H9 (cell line): ENCODE measurements around the gene GALNT10. TPM values are rescaled to one million over a fixed set of nuclear protein-coding genes. Genes with fewer than 3 reads are reported as not detected.
A peak's percentile ranks its signal among the peaks of the same experiment; 100 is the strongest.

Source experiments
- DNase-seq: peaks from one replicate; pipeline ENCODE4 v3.0.0-alpha.2; 2017
- H2AFZ ChIP-seq: one replicate; pipeline ENCODE4 v1.6.1; 2013; ENCODE audit warnings: mild to moderate bottlenecking, low read length, control low read depth, moderate library complexity
- H2AK5ac ChIP-seq: 2 replicates; pipeline ENCODE4 v1.6.1; 2013; ENCODE audit warnings: low read length, control low read depth, mixed read lengths; ENCODE audit not compliant: insufficient read length
- H2BK120ac ChIP-seq: one replicate; pipeline ENCODE4 v1.6.1; 2013; ENCODE audit warnings: low read depth, mild to moderate bottlenecking, low read length, control low read depth, inconsistent platforms; ENCODE audit not compliant: poor library complexity, severe bottlenecking
- H2BK12ac ChIP-seq: 2 replicates; pipeline ENCODE4 v1.6.1; 2013; ENCODE audit warnings: low read length, control low read depth, mixed read lengths, low read depth; ENCODE audit not compliant: insufficient read length
- H2BK15ac ChIP-seq: 2 replicates; pipeline ENCODE4 v1.6.1; 2013; ENCODE audit warnings: low read depth, low read length, control low read depth
- H2BK20ac ChIP-seq: one replicate; pipeline ENCODE4 v1.6.1; 2013; ENCODE audit warnings: low read depth, mild to moderate bottlenecking, low read length, control low read depth, inconsistent platforms; ENCODE audit not compliant: poor library complexity, severe bottlenecking
- H2BK5ac ChIP-seq: 2 replicates; pipeline ENCODE4 v1.6.1; 2013; ENCODE audit warnings: low read length, control low read depth, mixed read lengths; ENCODE audit not compliant: insufficient read length
- H3K14ac ChIP-seq: 2 replicates; pipeline ENCODE4 v1.6.1; 2013; ENCODE audit warnings: low read length, control low read depth; ENCODE audit not compliant: insufficient read depth
- H3K18ac ChIP-seq: 2 replicates; pipeline ENCODE4 v1.6.1; 2013; ENCODE audit warnings: low read depth, mild to moderate bottlenecking, mixed read lengths, low read length, control low read depth; ENCODE audit not compliant: insufficient read length
- H3K23ac ChIP-seq: 2 replicates; pipeline ENCODE4 v1.6.1; 2013; ENCODE audit warnings: low read length, control low read depth, mixed read lengths, low read depth; ENCODE audit not compliant: insufficient read length
- H3K23me2 ChIP-seq: 2 replicates; pipeline ENCODE4 v1.6.1; 2013; ENCODE audit warnings: low read depth, mild to moderate bottlenecking, mixed read lengths, low read length, control low read depth; ENCODE audit not compliant: insufficient read length, poor library complexity, severe bottlenecking
- H3K27ac ChIP-seq: 2 replicates; pipeline ENCODE4 v1.5.1; 2013; ENCODE audit warnings: low read length, control low read depth, mixed read lengths, low read depth; ENCODE audit not compliant: insufficient read length
- H3K27me3 ChIP-seq: 2 replicates; pipeline ENCODE4 v1.6.1; 2013; ENCODE audit warnings: low read length, control low read depth, inconsistent platforms; ENCODE audit not compliant: insufficient read depth
- H3K4ac ChIP-seq: 2 replicates; pipeline ENCODE4 v1.6.1; 2013; ENCODE audit warnings: low read depth, mild to moderate bottlenecking, control low read depth, inconsistent platforms, low read length, moderate library complexity
- H3K4me1 ChIP-seq: 2 replicates; pipeline ENCODE4 v1.6.1; 2013; ENCODE audit warnings: low read length, control low read depth, inconsistent platforms; ENCODE audit not compliant: insufficient read depth
- H3K4me2 ChIP-seq: 2 replicates; pipeline ENCODE4 v1.6.1; 2013; ENCODE audit warnings: low read length, control low read depth, mixed read lengths; ENCODE audit not compliant: insufficient read length, insufficient read depth
- H3K56ac ChIP-seq: 2 replicates; pipeline ENCODE4 v1.6.1; 2013; ENCODE audit warnings: low read depth, mild to moderate bottlenecking, mixed read lengths, low read length, control low read depth; ENCODE audit not compliant: insufficient read length
- H3K79me1 ChIP-seq: 2 replicates; pipeline ENCODE4 v1.6.1; 2013; ENCODE audit warnings: low read depth, mild to moderate bottlenecking, moderate library complexity, low read length, control low read depth, inconsistent platforms; ENCODE audit not compliant: insufficient read depth, poor library complexity, severe bottlenecking
- H3K79me2 ChIP-seq: 2 replicates; pipeline ENCODE4 v1.6.1; 2013; ENCODE audit warnings: low read length, control low read depth, inconsistent platforms; ENCODE audit not compliant: insufficient read depth
- H3K9ac ChIP-seq: 2 replicates; pipeline ENCODE4 v1.6.1; 2013; ENCODE audit warnings: low read length, control low read depth, mixed read lengths; ENCODE audit not compliant: insufficient read length; ENCODE audit errors: extremely low read depth
- H3K9me3 ChIP-seq: one replicate; pipeline ENCODE4 v1.6.1; 2013; ENCODE audit warnings: low read depth, low read length, inconsistent platforms; ENCODE audit not compliant: control insufficient read depth
- H3T11ph ChIP-seq: one replicate; pipeline ENCODE4 v1.6.1; 2013; ENCODE audit warnings: mild to moderate bottlenecking, low read length, control low read depth, inconsistent platforms
- H4K20me1 ChIP-seq: one replicate; pipeline ENCODE4 v1.6.1; 2013; ENCODE audit not compliant: control insufficient read depth, insufficient read length, insufficient read depth
- H4K5ac ChIP-seq: 2 replicates; pipeline ENCODE4 v1.6.1; 2013; ENCODE audit warnings: low read depth, mild to moderate bottlenecking, mixed read lengths, low read length, control low read depth; ENCODE audit not compliant: insufficient read length
- H4K8ac ChIP-seq: replicated peaks from 2 replicates; pipeline ENCODE4 v1.6.1; 2013; ENCODE audit warnings: low read length, control low read depth, mixed read lengths, low read depth; ENCODE audit not compliant: insufficient read length
- H4K91ac ChIP-seq: 2 replicates; pipeline ENCODE4 v1.6.1; 2013; ENCODE audit warnings: low read depth, mild to moderate bottlenecking, moderate library complexity, mixed read lengths, low read length, control low read depth; ENCODE audit not compliant: insufficient read length
- H3K27ac Mint-ChIP-seq, 3 experiments: 2 replicates in 2 of 3; 3 replicates in 1 of 3; pipeline ENCODE4 v1.8.0; 2020 to 2021; ENCODE audit warnings: mixed read lengths in 3 of 3, mild to moderate bottlenecking in 1 of 3, moderate library complexity in 1 of 3
- H3K27me3 Mint-ChIP-seq: 2 replicates; pipeline ENCODE4 v1.8.0; 2021; ENCODE audit warnings: low read depth, mild to moderate bottlenecking, moderate library complexity, mixed read lengths
- H3K36me3 Mint-ChIP-seq, 3 experiments: 2 replicates in 2 of 3; 3 replicates in 1 of 3; pipeline ENCODE4 v1.8.0; 2020 to 2021; ENCODE audit warnings: low read depth in 3 of 3, mixed read lengths in 3 of 3; ENCODE audit not compliant: insufficient read depth in 1 of 3
- H3K4me1 Mint-ChIP-seq, 2 experiments: 2 replicates each; pipeline ENCODE4 v1.8.0; 2020; ENCODE audit warnings: mixed read lengths in 2 of 2
- H3K4me3 Mint-ChIP-seq, 2 experiments: 2 replicates in 1 of 2; 3 replicates in 1 of 2; pipeline ENCODE4 v1.8.0; 2020 to 2021; ENCODE audit warnings: mild to moderate bottlenecking in 2 of 2, mixed read lengths in 2 of 2, moderate library complexity in 1 of 2
- H3K9me3 Mint-ChIP-seq, 2 experiments: 2 replicates in 1 of 2; 3 replicates in 1 of 2; pipeline ENCODE4 v1.8.0; 2020; ENCODE audit warnings: mild to moderate bottlenecking in 2 of 2, mixed read lengths in 2 of 2, moderate library complexity in 1 of 2
- CTCF ChIP-seq: fragments of 200-600 bp; sonication (generic); conservative IDR thresholded peaks from 3 replicates; pipeline ENCODE4 v1.8.0; 2021; ENCODE audit warnings: antibody characterized with exemption, mild to moderate bottlenecking
- WGBS: extraction: QIAGEN DNeasy Blood & Tissue Kit; methylation state at CpG from one replicate; pipeline ENCODE4 v1.1.7; 2013; ENCODE audit warnings: missing lambda C conversion rate, low lambda C conversion rate, mixed read lengths; ENCODE audit not compliant: insufficient read length; ENCODE audit errors: extremely low coverage; 5-methylcytosine and 5-hydroxymethylcytosine counted together
- total RNA-seq: library from RNA; stranded (reverse); gene quantifications from 2 replicates; pipeline ENCODE4 v1.2.1, GENCODE V29; 2021

The GALNT10 gene
- total RNA-seq, 1 experiment from 2014 or later = 15.4 TPM

- DNase-seq = no peak
- peaks cover 0 to 3% (median 2%) of the 10 kb centered on the region in 3 experiments; a peak in 4 of 7 replicates for H3K36me3 Mint-ChIP-seq
- peaks cover 65 to 73% of the 10 kb centered on the region in 2 experiments for H3K4me1 Mint-ChIP-seq
- no peak overlapping the region for H2AFZ ChIP-seq
- no peak overlapping the region for H4K91ac ChIP-seq
- peaks cover 3% of the 10 kb centered on the region for H4K20me1 ChIP-seq
- H3K4me3 Mint-ChIP-seq = no peak overlapping the region
- H3K9me3 Mint-ChIP-seq = peaks cover 0 to 2% of the 10 kb centered on the region in 2 experiments; a peak in 1 of 5 replicates
- no peak overlapping the region for H3K18ac ChIP-seq
- H3K4me2 ChIP-seq = no peak overlapping the region
- H3K4me1 ChIP-seq = peaks cover 10% of the 10 kb centered on the region; the same call in 1 of the 2 replicates
- WGBS = no CpG with 5 or more reads among the region's 3 CpGs
- no peaks in the 10 kb centered on the region; the same call in 1 of the 2 replicates for H3K79me2 ChIP-seq
- no peak overlapping the region for H2BK15ac ChIP-seq
- peaks cover 46% of the 10 kb centered on the region for H3K27me3 Mint-ChIP-seq
- H3K4ac ChIP-seq = no peak overlapping the region
- H4K8ac ChIP-seq = no peak overlapping the region
- H2BK12ac ChIP-seq = no peak overlapping the region
- no peaks in the 10 kb centered on the region for H3K79me1 ChIP-seq
- no peak overlapping the region for H4K5ac ChIP-seq
- H3K23ac ChIP-seq = no peak overlapping the region
- no peak overlapping the region for H3K9ac ChIP-seq
- H3K14ac ChIP-seq = no peak overlapping the region
- H3K9me3 ChIP-seq = no peaks in the 10 kb centered on the region
- H2BK20ac ChIP-seq = no peak overlapping the region
- peaks cover 15% of the 10 kb centered on the region; the same call in 1 of the 2 replicates for H3K27me3 ChIP-seq
- H3K23me2 ChIP-seq = peaks cover 12% of the 10 kb centered on the region
- no peak overlapping the region for H3K27ac ChIP-seq
- no peak overlapping the region for H2BK120ac ChIP-seq
- H3K56ac ChIP-seq = no peak overlapping the region
- no peak overlapping the region for H2AK5ac ChIP-seq
- no peak overlapping the region for H3T11ph ChIP-seq
- H3K27ac Mint-ChIP-seq = peak overlapping the region in 1 of 3 experiments; percentile 1; a peak in 1 of 7 replicates
- H2BK5ac ChIP-seq = no peak overlapping the region
- no peak for TF ChIP-seq CTCF
Measured at GRCh38 chr5:154193283-154193682, 2.8 kb downstream of the GALNT10 start.
